Measurements from ENCODE around the gene MSI1.

MSI1 gene

DNA sequence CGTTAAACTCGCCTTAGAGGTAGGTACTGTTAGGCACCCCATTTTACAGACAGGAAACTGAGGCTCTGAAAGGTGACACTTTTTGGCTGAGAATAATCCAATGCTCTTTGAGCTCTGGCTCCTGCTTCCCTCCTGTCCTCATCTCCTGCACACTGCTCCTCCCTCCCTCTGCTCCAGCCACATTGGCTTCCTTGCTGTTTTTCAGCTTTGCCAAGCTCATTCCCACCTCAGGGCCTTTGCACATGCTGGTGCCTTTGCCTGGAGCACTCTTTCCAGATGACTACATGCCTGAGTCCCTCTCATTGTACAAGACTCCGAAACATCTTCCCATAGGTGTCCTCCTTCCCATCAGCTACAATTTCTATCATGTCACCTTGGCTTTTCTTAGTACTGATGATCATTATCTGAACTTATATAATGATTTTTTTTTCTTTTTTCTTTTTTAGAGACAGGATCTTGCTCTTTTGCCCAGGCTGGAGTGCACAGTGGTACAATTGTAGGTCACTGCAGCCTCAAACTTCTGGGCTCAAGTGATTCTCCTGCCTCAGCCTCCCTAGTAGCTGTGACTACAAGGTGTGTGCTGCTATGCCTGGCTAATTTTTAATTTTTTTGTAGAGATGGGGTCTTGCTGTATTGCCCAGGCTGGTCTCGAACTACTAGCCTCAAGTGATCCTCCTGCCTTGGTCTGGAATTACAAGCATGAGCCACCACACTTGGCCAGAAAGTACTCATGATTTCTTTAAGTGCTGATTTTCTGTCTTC lies 15.2 kb downstream of the MSI1 start:
- Histone ChIP-seq H3K9ac (no peak overlapping the region), H3K4me3 (no peak overlapping the region), H3K4me2 (no peak overlapping the region), H3K36me3 (no peaks in the 10 kb centered on the region), H3K9me3 (replicated peaks in 1 of 11) (no peaks in the 10 kb centered on the region), H3K4me1 (peaks cover 0 to 10% (median 0%) of the 10 kb centered on the region in 10 experiments; a peak in 4 of 20 replicates), H3K27ac (no peak overlapping the region), H4K20me1 (peaks cover 0 to 4% (median 0%) of the 10 kb centered on the region in 11 experiments; a peak in 1 of 22 replicates), H3K27me3 (no peaks in the 10 kb centered on the region)
- TF ChIP-seq Cebpa-rat (IDR thresholded peaks at IDR 0.05): no peak

DNA sequence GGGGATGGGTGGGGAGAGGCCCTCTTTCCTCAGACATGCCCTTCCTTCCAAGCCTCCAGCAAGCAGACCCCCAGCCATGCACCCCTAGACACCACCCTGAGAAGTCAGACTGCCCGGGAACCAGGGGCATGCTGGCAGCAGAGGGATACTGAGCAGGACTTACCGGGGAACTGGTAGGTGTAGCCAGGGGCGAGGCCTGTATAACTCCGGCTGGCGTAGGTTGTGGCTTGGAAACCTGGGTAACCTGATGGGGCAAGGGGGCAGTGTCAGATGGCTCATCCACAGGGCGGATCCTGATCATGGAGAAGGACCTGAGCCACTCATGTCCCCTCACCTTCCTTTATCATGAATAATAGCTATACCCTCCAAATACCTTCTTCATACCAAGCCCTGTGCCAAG lies 15.8 kb downstream of the MSI1 start:
- no peaks in the 10 kb centered on the region for H3K36me3 ChIP-seq
- peaks cover 0 to 4% (median 0%) of the 10 kb centered on the region in 11 experiments; a peak in 1 of 22 replicates for H4K20me1 ChIP-seq
- no peak for TF ChIP-seq Cebpa-rat (IDR thresholded peaks at IDR 0.05)
- H3K27me3 ChIP-seq: no peaks in the 10 kb centered on the region
- H3K27ac ChIP-seq: no peak overlapping the region
- no peak overlapping the region for H3K4me2 ChIP-seq
- peaks cover 0 to 10% (median 0%) of the 10 kb centered on the region in 10 experiments; a peak in 4 of 20 replicates for H3K4me1 ChIP-seq
- no peak overlapping the region for H3K9ac ChIP-seq
- no peaks in the 10 kb centered on the region for H3K9me3 ChIP-seq (replicated peaks in 1 of 11)
- H3K4me3 ChIP-seq: no peak overlapping the region

DNA sequence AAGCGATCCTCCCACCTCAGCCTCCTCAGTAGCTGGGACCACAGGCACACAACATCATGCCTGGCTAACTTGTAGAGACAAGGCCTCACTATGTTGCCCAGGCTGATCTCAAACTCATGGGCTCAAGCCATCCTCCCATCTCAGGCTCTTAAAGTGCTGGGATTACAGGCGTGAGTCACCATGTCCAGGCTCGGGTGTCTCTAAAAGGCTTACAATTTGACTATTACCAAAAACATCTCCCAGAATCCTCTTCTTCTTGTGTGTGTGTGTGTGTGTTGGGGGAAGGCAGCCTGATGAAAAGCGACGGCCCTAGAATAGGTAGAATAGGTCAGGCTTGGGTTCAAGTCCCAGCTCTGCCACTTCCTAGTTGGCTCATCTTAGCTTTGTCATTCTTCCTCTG lies 16.8 kb downstream of the MSI1 start:
- H3K4me2 ChIP-seq: no peak overlapping the region; a peak in 1 of 22 replicates
- no peak overlapping the region; a peak in 1 of 22 replicates for H3K27ac ChIP-seq
- no peaks in the 10 kb centered on the region for H3K27me3 ChIP-seq
- H3K36me3 ChIP-seq: no peaks in the 10 kb centered on the region
- peaks cover 0 to 4% (median 0%) of the 10 kb centered on the region in 11 experiments; a peak in 1 of 22 replicates for H4K20me1 ChIP-seq
- no peak for TF ChIP-seq Cebpa-rat (IDR thresholded peaks at IDR 0.05)
- no peak overlapping the region for H3K9ac ChIP-seq
- H3K4me1 ChIP-seq: peaks cover 0 to 10% (median 0%) of the 10 kb centered on the region in 10 experiments; a peak in 4 of 20 replicates
- H3K9me3 ChIP-seq (replicated peaks in 1 of 11): no peaks in the 10 kb centered on the region
- no peak overlapping the region for H3K4me3 ChIP-seq

DNA sequence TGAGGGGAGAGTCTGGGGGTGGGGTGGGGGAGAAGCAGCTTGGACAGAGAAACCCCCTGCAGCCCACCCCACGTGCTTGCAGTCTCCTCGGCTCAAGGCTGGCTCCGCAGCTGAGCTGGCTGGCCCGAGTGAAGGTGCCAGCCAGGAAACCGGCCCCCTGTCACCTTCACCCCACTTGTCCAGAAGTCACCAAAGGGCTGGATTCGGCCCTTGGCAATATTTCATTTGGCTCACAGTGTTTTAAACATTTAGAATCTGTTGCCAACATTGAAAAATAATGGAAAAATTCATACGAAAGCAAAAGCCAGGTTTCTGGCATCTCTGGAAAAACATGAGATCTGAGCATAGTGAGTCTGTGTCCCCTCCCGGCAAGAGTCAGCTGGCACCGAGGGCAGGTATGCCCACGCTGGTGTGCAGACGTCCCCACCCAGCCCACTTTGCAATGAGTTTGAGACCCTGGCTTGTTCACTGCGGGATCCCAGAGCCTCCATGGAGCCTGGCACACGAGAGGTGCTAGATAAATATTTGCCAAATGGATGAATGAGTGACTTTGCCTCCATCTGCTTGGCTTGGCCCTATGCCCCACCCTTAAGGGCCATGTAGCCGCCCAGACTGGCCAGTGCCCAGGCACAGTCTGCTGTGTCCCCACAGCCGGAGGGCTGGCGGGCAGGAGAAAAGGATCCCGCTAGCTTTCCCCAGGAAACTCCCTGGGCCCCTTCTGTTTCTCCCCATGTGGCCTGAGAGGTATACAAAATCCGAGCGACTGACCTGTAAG lies 18.2 kb downstream of the MSI1 start:
- TF ChIP-seq Cebpa-rat (IDR thresholded peaks at IDR 0.05): no peak
- Histone ChIP-seq H3K4me2 (no peak overlapping the region), H4K20me1 (no peaks in the 10 kb centered on the region), H3K4me3 (no peak overlapping the region), H3K36me3 (no peaks in the 10 kb centered on the region), H3K27ac (no peak overlapping the region), H3K4me1 (peaks cover 0 to 6% (median 0%) of the 10 kb centered on the region in 10 experiments; a peak in 3 of 20 replicates), H3K9me3 (replicated peaks in 1 of 11) (no peaks in the 10 kb centered on the region), H3K27me3 (no peaks in the 10 kb centered on the region), H3K9ac (no peak overlapping the region)

DNA sequence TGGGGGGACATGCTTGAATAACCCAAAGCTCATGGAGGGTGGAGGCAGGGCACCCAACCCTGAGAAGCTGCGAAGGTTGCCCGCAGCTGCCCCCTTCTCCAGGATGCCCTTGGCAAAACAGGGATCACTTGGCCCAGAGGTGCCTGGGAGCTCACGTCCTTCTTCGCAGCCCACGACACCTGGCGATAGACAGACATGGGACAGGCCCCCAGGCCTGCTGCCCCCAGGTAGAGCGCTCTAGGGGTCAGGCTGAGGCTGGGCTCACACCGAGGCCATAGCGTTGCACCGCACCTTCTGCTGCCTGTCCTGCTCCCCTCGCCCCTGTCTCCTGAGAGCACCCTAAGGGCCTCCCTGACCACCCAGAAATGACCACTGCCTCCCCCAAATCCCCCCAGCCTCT lies 21.2 kb downstream of the MSI1 start:
- Histone ChIP-seq H3K4me1 (peaks cover 0 to 17% (median 6%) of the 10 kb centered on the region in 10 experiments; a peak in 8 of 20 replicates), H3K9me3 (replicated peaks in 1 of 11) (no peaks in the 10 kb centered on the region), H3K27me3 (no peaks in the 10 kb centered on the region), H3K4me3 (no peak overlapping the region), H3K36me3 (no peaks in the 10 kb centered on the region), H3K9ac (no peak overlapping the region), H3K4me2 (no peak overlapping the region), H4K20me1 (no peaks in the 10 kb centered on the region), H3K27ac (no peak overlapping the region)
- TF ChIP-seq Cebpa-rat (IDR thresholded peaks at IDR 0.05): no peak

DNA sequence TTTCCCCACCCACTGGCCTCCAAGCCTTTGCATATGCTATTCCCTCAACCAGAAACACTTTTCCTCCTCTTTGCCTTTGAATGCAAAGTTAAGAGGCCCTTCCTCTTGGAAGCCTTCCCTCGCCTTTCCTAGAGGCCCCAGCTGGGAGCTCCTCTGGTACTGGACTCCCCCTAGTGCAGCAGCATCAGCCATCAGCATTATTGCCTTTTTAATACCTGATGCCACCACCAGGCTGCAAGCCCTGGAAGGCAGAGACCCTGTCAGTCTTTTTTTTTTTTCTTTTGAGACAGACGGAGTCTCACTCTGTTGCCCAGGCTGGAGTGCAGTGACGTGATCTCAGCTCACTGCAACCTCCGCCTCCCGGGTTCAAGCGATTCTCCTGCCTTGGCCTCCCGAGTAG lies 22.3 kb downstream of the MSI1 start:
- Histone ChIP-seq H3K4me2 (no peak overlapping the region), H3K36me3 (no peaks in the 10 kb centered on the region), H4K20me1 (no peaks in the 10 kb centered on the region)

DNA sequence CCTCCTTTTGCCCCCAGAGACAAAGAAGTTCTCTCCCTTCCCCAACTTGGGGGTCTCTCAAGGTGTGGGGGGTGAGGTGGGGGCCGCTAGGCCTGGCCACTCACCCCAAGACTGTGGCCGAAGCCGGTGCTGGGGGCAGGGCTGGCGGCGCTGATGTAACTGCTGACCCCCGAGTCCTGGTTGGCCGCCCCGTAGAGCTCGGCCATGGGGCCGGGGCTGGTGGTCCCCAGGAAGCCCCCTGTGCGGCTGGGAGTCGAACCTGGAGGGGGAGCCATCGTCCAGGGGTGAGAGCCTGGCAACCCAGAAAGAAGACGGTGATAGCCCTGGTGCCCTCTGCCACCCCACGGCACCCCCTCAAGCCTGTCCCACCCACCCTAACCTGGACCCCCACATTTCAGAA lies 22.9 kb downstream of the MSI1 start:
- Histone ChIP-seq H3K9me3 (replicated peaks in 1 of 11) (no peaks in the 10 kb centered on the region), H3K27me3 (no peaks in the 10 kb centered on the region), H3K9ac (no peak overlapping the region), H3K4me2 (no peak overlapping the region), H3K4me3 (no peak overlapping the region), H3K36me3 (no peaks in the 10 kb centered on the region), H4K20me1 (no peaks in the 10 kb centered on the region), H3K4me1 (peaks cover 0 to 14% (median 3%) of the 10 kb centered on the region in 10 experiments; a peak in 7 of 20 replicates), H3K27ac (no peak overlapping the region)
- no peak for TF ChIP-seq Cebpa-rat (IDR thresholded peaks at IDR 0.05)

More for the DNA sequence above, 22.3 kb downstream of the MSI1 start:
- TF ChIP-seq Cebpa-rat (IDR thresholded peaks at IDR 0.05): no peak
- Histone ChIP-seq H3K9ac (no peak overlapping the region), H3K4me3 (no peak overlapping the region), H3K4me1 (peaks cover 0 to 14% (median 3%) of the 10 kb centered on the region in 10 experiments; a peak in 7 of 20 replicates), H3K27me3 (no peaks in the 10 kb centered on the region), H3K9me3 (replicated peaks in 1 of 11) (no peaks in the 10 kb centered on the region), H3K27ac (no peak overlapping the region)

DNA sequence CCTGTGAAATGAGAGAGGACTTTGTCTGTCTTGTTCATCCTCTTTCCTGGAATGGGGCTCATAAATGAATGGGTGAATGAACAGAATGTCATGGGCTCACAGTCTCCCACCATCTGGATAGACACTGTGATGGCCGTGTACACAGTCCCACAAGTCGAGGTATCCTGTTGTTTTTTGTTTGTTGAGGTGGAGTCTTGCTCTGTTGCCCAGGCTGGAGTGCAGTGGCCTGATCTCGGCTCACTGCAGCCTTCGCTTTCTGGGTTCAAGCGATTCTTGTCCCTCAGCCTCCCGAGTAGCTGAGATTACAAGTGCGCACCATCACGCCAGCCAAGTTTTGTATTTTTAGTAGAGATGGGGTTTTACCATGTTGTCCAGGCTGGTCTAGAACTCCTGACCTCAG lies 25.3 kb downstream of the MSI1 start:
- Histone ChIP-seq H3K9ac (no peak overlapping the region), H3K9me3 (replicated peaks in 1 of 11) (peaks cover 2 to 15% (median 6%) of the 10 kb centered on the region in 11 experiments; a peak in 17 of 22 replicates), H3K4me3 (no peak overlapping the region), H3K27ac (no peak overlapping the region), H3K27me3 (no peaks in the 10 kb centered on the region), H3K4me1 (peaks cover 0 to 14% (median 3%) of the 10 kb centered on the region in 10 experiments; a peak in 7 of 20 replicates), H3K4me2 (no peak overlapping the region), H4K20me1 (no peaks in the 10 kb centered on the region), H3K36me3 (no peaks in the 10 kb centered on the region)
- TF ChIP-seq Cebpa-rat (IDR thresholded peaks at IDR 0.05): no peak

DNA sequence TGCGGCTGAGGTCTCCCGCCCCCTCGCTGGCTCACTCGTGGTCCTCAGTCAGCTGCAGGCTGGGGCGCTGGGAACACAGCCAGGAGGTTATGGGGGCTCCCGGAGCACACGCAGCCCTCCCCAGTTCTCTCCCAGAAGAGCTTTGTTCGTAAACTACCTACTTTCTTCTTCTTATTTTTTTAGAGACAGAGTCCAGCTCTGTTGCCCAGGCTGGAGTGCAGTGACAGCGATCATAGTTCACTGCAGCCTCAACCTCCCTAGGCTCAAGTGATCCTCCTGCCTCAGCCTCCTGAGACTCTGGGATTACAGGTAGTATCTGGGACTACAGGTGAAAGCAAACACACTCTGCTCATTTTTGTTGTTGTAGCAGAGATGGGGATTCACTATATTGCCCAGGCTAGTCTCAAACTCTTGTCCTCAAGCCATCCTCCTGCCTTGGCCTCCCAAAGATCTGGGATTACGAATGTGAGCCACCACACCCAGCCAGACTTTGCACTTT lies 25.9 kb downstream of the MSI1 start:
- Histone ChIP-seq H3K9me3 (replicated peaks in 1 of 11) (peaks cover 8 to 21% (median 13%) of the 10 kb centered on the region in 11 experiments), H4K20me1 (no peaks in the 10 kb centered on the region), H3K27me3 (no peaks in the 10 kb centered on the region), H3K4me1 (peaks cover 0 to 14% (median 3%) of the 10 kb centered on the region in 10 experiments; a peak in 7 of 20 replicates), H3K4me2 (no peak overlapping the region), H3K9ac (no peak overlapping the region), H3K27ac (no peak overlapping the region), H3K36me3 (no peaks in the 10 kb centered on the region), H3K4me3 (no peak overlapping the region)
- no peak for TF ChIP-seq Cebpa-rat (IDR thresholded peaks at IDR 0.05)
